K562 (cell line): ENCODE results near the gene JAM2. TPM values are rescaled to one million over a fixed set of nuclear protein-coding genes. Genes with fewer than 3 reads are reported as not detected.

Experiments
- ARID3A ChIP-seq: IDR thresholded peaks from 2 replicates; pipeline ENCODE4 v1.6.1; 2012; ENCODE audit warnings: low read depth, low read length, improper control_type of control experiment, borderline replicate concordance
- CBX1 ChIP-seq: sonication (generic); IDR thresholded peaks from 2 replicates; pipeline ENCODE4 v1.6.1; 2016; ENCODE audit warnings: antibody characterized with exemption, low read depth, mild to moderate bottlenecking
- FOXA3 ChIP-seq, 2 experiments: fragments of 450-650 bp in 1 of 2; sonication (generic) in 1 of 2; formaldehyde crosslinking; IDR thresholded peaks in 1 of 2; conservative IDR thresholded peaks in 1 of 2; 2 replicates each; pipeline versions ENCODE4 v1.4.0 to v1.8.0; 2020 to 2022; ENCODE audit warnings: mild to moderate bottlenecking in 2 of 2, missing genetic modification reagents in 1 of 2
- FOXJ3 ChIP-seq: sonication (generic); formaldehyde crosslinking; IDR thresholded peaks from 2 replicates; pipeline ENCODE4 v1.4.0; 2020; ENCODE audit warnings: mild to moderate bottlenecking, missing genetic modification reagents
- HNRNPL ChIP-seq: fragments of 200-400 bp; formaldehyde crosslinking; IDR thresholded peaks from 2 replicates; pipeline ENCODE4 v1.6.1; 2017; ENCODE audit warnings: low read depth, mild to moderate bottlenecking, low read length
- NFYB ChIP-seq: IDR thresholded peaks from 2 replicates; pipeline ENCODE4 v1.6.1; 2011; ENCODE audit warnings: mild to moderate bottlenecking, moderate library complexity; ENCODE audit not compliant: insufficient read length; ENCODE audit errors: extremely low read depth
- RUNX1 ChIP-seq: sonication (generic); IDR thresholded peaks from 2 replicates; pipeline ENCODE4 v1.6.1; 2016; ENCODE audit warnings: antibody characterized with exemption, low read depth
- TEAD1 ChIP-seq, 2 experiments: fragments of 450-650 bp in 1 of 2; sonication (generic) in 1 of 2; formaldehyde crosslinking; IDR thresholded peaks; 2 replicates each; pipeline versions ENCODE4 v1.4.0 to v1.8.0; 2020 to 2022; ENCODE audit warnings: mild to moderate bottlenecking in 2 of 2, missing genetic modification reagents in 1 of 2
- ZBTB33 ChIP-seq: sonication (generic); formaldehyde crosslinking; IDR thresholded peaks from 2 replicates; pipeline ENCODE4 v1.8.1; 2023; ENCODE audit warnings: mild to moderate bottlenecking, missing genetic modification reagents
- ZNF133 ChIP-seq: fragments of 250-450 bp; sonication (Bioruptor Pico); IDR thresholded peaks from 2 replicates; pipeline ENCODE4 v1.4.0; 2020; ENCODE audit warnings: mild to moderate bottlenecking
- ZNF140 ChIP-seq: fragments of 250-450 bp; sonication (Bioruptor Pico); IDR thresholded peaks from 2 replicates; pipeline ENCODE4 v1.8.0; 2021; ENCODE audit warnings: moderate library complexity, mild to moderate bottlenecking, inconsistent platforms
- polyA plus RNA-seq, 8 experiments: library from polyadenylated mRNA; depleted of rRNA in 4 of 8; stranded (reverse) in 5 of 8; unstranded in 3 of 8; fragments of >200 nt; fragmentation: Nextera tagmentation in 2 of 8; fragmentation: Illumina TruSeq in 1 of 8; extraction: Ambion mirVana in 2 of 8; extraction: Trizol in 1 of 8; gene quantifications; 2 replicates each; pipeline versions ENCODE4 v1.2.1 to v1.2.3, GENCODE V29; 2011 to 2014; ENCODE audit warnings: inconsistent platforms in 1 of 8, missing spikeins in 1 of 8
- total RNA-seq, 7 experiments: library from RNA; depleted of rRNA in 6 of 7; stranded (reverse); fragments of >200 nt in 6 of 7; fragmentation: Illumina TruSeq in 2 of 7; extraction: Trizol in 2 of 7; gene quantifications; 2 replicates each; pipeline versions ENCODE4 v1.2.1 to v1.2.3, GENCODE V29; 2011 to 2021; ENCODE audit warnings: low replicate concordance in 1 of 7
- TF ChIP-seq, protein P1 (sequence below): fragments of 450-650 bp; IDR thresholded peaks from 2 replicates; pipeline ENCODE4 v1.6.1; 2017; ENCODE audit warnings: antibody characterized with exemption
- TF ChIP-seq, protein P2 (sequence below): fragments of 250-450 bp; sonication (Bioruptor Pico); IDR thresholded peaks from 2 replicates; pipeline ENCODE4 v1.9.0; 2021; ENCODE audit warnings: mild to moderate bottlenecking, inconsistent platforms
- TF ChIP-seq, protein P3 (sequence below): fragments of 450-650 bp; IDR thresholded peaks from one replicate; pipeline ENCODE4 v1.6.1; 2018; ENCODE audit warnings: mild to moderate bottlenecking, moderate library complexity; ENCODE audit not compliant: partially characterized antibody
- TF ChIP-seq, protein P4 (sequence below): fragments of 450-650 bp; formaldehyde crosslinking; IDR thresholded peaks from 2 replicates; pipeline ENCODE4 v1.4.0; 2022; ENCODE audit warnings: mild to moderate bottlenecking, moderate library complexity

JAM2 gene
- total and polyA plus RNA-seq, 9 of the 15 experiments (the other 6 are each of a cell fraction or from before 2014, with no cell fraction given) = 0.03 to 0.08 (median 0.07) TPM; not detected in 6

GRCh38 chr21:25607151-25608043, 31.7 kb upstream of the JAM2 start, which contains the start of gene MRPL39 (continued):
- TF ChIP-seq, protein P1, sequence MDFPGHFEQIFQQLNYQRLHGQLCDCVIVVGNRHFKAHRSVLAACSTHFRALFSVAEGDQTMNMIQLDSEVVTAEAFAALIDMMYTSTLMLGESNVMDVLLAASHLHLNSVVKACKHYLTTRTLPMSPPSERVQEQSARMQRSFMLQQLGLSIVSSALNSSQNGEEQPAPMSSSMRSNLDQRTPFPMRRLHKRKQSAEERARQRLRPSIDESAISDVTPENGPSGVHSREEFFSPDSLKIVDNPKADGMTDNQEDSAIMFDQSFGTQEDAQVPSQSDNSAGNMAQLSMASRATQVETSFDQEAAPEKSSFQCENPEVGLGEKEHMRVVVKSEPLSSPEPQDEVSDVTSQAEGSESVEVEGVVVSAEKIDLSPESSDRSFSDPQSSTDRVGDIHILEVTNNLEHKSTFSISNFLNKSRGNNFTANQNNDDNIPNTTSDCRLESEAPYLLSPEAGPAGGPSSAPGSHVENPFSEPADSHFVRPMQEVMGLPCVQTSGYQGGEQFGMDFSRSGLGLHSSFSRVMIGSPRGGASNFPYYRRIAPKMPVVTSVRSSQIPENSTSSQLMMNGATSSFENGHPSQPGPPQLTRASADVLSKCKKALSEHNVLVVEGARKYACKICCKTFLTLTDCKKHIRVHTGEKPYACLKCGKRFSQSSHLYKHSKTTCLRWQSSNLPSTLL = no peak
- TF ChIP-seq RUNX1 (no peak), CBX1 (peak; percentile 99), FOXJ3 (no peak), ZNF133 (CRISPR knock-in tag) (no peak), TEAD1 (CRISPR knock-in tag; IDR thresholded peaks at IDR 0.05) (peak; percentile 41 to 61; a peak in 2 of 4 replicates), ZBTB33 (CRISPR knock-in tag) (no peak), ARID3A (no peak), FOXA3 (CRISPR knock-in tag; conservative IDR thresholded peaks at IDR 0.05 in 1 of 2, IDR thresholded peaks at IDR 0.05 in 1 of 2) (0 out of 4 replicates have a peak, but pooled peaks of 1 of the 2 experiments have one; percentile 44), HNRNPL (no peak), ZNF140 (no peak), NFYB (no peak)
- TF ChIP-seq, protein P2, sequence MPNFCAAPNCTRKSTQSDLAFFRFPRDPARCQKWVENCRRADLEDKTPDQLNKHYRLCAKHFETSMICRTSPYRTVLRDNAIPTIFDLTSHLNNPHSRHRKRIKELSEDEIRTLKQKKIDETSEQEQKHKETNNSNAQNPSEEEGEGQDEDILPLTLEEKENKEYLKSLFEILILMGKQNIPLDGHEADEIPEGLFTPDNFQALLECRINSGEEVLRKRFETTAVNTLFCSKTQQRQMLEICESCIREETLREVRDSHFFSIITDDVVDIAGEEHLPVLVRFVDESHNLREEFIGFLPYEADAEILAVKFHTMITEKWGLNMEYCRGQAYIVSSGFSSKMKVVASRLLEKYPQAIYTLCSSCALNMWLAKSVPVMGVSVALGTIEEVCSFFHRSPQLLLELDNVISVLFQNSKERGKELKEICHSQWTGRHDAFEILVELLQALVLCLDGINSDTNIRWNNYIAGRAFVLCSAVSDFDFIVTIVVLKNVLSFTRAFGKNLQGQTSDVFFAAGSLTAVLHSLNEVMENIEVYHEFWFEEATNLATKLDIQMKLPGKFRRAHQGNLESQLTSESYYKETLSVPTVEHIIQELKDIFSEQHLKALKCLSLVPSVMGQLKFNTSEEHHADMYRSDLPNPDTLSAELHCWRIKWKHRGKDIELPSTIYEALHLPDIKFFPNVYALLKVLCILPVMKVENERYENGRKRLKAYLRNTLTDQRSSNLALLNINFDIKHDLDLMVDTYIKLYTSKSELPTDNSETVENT (CRISPR knock-in tag) = peak; percentile 42; the same call in 1 of the 2 replicates
- TF ChIP-seq, protein P3, sequence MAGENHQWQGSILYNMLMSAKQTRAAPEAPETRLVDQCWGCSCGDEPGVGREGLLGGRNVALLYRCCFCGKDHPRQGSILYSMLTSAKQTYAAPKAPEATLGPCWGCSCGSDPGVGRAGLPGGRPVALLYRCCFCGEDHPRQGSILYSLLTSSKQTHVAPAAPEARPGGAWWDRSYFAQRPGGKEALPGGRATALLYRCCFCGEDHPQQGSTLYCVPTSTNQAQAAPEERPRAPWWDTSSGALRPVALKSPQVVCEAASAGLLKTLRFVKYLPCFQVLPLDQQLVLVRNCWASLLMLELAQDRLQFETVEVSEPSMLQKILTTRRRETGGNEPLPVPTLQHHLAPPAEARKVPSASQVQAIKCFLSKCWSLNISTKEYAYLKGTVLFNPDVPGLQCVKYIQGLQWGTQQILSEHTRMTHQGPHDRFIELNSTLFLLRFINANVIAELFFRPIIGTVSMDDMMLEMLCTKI = no peak
- TF ChIP-seq, protein P4, sequence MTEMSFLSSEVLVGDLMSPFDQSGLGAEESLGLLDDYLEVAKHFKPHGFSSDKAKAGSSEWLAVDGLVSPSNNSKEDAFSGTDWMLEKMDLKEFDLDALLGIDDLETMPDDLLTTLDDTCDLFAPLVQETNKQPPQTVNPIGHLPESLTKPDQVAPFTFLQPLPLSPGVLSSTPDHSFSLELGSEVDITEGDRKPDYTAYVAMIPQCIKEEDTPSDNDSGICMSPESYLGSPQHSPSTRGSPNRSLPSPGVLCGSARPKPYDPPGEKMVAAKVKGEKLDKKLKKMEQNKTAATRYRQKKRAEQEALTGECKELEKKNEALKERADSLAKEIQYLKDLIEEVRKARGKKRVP = peak; percentile 48; the same call in 1 of the 2 replicates
